ENCODE data around the gene TMEM225B. TPM values are rescaled to one million over a fixed set of nuclear protein-coding genes. Genes with fewer than 3 reads are reported as not detected.
"Not testable (repeated sequence)": the region's sequence is repeated elsewhere in the genome, so short reads cannot be mapped to it uniquely, and the experiment has no call there.

Gene TMEM225B
- polyA plus RNA-seq, 4 donors: 2.0 to 2.4 (median 2.1) TPM

GRCh38 chr7:99579281-99579955, 18.6 kb upstream of the TMEM225B start:
- no peak for DNase-seq (ENCODE audit: low read depth in 4 of 4, low spot score in 2 of 4)

DNA sequence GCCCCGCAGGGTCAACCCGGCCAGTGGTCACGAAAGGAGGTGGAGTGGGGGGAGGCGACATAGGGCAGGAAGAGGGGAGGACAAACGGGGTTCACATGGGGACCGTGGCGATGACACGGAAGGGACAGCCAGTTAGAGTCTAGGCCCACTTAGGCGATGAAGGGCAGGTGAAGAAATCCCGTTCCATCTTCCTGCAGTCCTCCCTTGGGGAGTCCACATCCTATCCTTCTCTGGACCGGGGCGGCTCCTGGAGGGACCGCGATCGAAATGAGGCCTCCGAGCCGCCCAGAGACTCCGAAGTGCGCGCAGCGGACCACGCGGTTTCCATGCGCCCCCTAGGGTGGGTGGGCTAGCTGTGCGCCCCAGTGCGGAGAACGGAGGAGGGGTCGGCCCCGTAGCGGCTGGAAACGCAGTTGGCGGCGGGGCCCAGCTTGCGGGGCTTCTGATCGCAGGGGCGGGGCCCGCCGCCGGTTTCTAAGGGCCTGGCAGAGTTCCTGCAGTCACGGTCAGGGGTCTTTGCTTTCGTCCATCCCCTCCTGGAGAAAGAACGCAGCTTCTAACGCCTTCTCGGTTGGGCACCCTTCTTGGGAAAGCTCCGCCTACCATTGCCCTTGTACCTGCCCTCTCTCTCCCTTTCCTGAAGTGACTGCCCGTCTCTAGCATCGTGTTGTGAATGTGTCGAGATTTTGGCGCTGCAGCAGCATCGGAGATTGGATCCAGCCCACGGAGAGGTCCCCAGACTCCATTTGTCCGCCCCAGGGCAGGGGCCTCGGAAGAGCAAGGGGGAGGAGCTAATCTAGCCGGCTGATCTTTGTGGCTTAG, 17.9 kb upstream of the TMEM225B start:
- DNase-seq (ENCODE audit: low read depth in 4 of 4, low spot score in 2 of 4): peak in 3 of 4 donors; percentile 46 to 55 (median 55)

GRCh38 chr7:99580778-99581332, 17.2 kb upstream of the TMEM225B start:
- DNase-seq (ENCODE audit: low read depth in 4 of 4, low spot score in 2 of 4): not testable (repeated sequence)

- no peak for DNase-seq (ENCODE audit: low read depth in 4 of 4, low spot score in 2 of 4)
These were observed 9.2 kb upstream of the TMEM225B start for GRCh38 chr7:99588868-99589267.

DNA sequence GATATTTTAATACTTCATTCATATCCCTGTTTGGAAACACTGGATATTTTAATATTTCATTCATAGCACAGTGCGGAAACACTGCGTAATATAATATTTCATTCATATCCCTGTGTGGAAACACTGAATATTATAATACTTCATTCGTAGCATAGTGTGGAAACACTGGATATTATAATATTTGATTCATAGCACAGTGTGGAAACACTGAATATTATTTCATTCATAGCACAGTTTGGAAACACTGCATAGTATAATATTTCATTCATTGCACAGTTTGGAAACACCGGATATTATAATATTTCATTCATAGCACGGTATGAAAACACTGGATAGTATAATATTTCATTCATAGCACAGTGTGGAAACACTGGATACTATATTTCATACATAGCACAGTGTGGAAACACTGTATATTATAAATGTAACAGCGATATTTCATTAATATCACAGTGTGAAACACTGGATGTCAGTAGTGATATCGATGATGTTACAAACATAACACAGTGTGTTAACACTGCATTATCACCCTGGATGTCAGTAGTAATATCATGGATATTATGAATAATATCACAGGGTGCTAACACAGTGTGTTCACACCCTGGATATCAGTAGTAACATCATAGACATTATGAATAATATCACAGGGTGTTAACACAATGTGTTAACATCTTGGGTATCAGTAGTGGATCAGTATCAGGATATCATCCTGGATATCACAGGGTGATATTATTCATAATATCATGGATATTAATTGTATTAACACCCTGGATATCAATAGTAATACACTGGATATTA, 2.9 kb upstream of the TMEM225B start:
- no peak for DNase-seq (ENCODE audit: low read depth in 4 of 4, low spot score in 2 of 4)

- no peak for DNase-seq (ENCODE audit: low read depth in 4 of 4, low spot score in 2 of 4)
These were observed 1.6 kb upstream of the TMEM225B start for GRCh38 chr7:99596408-99596955.

- no peak for DNase-seq (ENCODE audit: low read depth in 4 of 4, low spot score in 2 of 4)
These were observed 1.8 kb downstream of the TMEM225B start for GRCh38 chr7:99599836-99600235.

DNA sequence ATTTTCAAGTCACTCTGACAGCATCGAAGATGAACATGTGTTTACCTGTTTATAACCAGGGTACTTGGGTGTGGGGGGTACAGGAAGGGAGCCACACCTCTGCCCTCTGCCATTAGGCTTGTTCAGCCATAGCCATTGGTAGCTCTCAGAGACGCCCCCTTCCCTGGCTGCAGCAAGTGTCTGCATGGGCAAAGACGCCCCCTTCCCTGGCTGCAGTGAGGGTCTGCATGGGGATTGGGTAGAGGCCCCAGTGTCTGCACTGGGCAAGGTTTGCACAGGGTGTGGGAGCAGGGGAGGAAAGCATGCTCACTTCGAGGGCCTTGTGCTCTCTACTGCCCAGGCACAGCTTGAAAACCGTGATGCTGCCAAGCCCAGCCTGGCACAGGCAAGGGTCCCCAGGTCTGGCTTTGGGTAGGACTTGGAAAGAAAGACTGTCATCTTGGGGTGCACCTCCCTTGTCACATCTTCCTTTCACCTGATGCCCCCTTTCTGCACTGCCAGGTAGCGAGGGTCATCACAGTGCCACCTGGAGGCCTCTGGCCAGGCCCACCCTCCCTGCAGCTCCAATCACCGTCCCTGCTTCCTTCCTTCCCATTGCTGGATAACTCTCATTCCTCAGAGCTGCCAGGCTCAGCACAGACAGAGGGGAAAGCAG, 3.7 kb downstream of the TMEM225B start:
- DNase-seq (ENCODE audit: low read depth in 4 of 4, low spot score in 2 of 4): no peak

DNA sequence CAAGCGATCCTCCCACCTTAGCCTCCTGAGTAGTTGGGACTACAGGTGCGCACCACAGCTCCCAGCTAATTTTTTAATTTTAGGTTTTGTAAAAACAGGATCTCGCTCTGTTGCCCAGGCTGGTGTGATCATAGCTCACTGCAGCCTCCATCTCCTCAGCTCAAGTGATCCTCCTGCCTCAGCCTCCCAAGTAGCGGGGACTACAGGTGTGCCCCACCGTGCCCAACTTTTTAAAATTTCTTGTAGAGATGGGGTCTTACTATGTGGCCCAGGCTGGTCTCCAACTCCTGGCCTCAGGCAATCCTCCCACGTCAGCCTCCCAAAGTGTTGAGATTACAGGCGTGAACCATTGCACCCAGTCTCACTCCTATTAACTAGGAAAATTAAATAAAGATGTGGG, 7.5 kb downstream of the TMEM225B start:
- no peak for DNase-seq (ENCODE audit: low read depth in 4 of 4, low spot score in 2 of 4)

DNA sequence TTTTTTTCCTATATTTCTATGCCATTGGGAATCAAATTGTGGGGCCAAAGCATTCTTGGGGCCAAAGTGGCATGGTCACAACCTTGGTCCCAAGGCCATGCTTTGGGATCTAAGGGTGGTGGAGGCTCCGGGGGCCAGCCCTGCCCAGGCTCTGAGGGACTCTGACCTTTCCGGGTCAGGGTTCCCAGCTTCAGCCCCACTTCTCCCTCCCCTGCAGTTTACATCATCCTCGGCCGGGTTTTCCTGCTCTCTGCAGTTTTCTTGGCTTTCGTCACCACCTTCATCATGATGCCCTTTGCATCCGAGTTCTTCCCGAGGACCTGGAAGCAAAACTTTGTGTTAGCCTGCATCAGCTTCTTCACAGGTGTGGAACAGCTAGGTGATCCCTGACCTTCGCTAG, 8.5 kb downstream of the TMEM225B start:
- DNase-seq (ENCODE audit: low read depth in 4 of 4, low spot score in 2 of 4): no peak

- no peak for DNase-seq (ENCODE audit: low read depth in 4 of 4, low spot score in 2 of 4)
These were observed 9.5 kb downstream of the TMEM225B start for GRCh38 chr7:99607548-99607947.

DNA sequence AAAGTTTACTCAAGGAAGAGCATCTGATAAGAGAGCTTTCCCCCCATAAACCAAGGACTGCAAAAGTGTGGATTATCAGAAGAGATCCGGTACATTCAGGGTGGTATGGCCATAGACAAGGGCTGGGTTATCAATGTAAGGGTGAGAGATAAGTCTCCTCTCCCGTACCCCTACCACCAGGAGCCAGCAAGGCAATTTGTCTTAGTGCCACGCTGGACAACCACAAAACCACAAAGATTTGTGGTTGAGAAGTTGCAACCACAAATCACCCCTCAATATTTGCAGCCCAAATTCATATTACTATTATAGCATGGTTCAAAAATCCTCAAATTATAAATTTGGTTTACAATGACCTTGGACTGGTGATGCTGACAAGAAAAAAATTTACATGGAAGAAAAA, 16.4 kb downstream of the TMEM225B start:
- DNase-seq (ENCODE audit: low read depth in 4 of 4, low spot score in 2 of 4): no peak

DNA sequence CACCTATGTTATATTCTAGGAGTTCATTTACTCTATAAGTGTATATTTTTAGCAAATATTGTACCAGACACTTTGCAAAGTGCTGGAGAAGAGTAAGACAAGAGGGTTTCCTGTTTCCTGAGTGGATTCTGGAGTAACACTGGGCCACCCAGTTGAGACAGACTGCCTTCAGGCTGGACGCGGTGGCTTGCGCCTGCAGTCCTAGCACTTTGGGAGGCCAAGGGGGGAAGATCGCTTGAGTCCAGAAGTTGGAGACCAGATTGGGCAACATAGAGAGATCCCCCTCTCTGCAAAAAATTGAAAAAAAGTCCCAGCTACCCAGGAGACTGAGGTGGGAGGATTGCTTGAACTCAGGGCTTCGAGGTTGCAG, 17.9 kb downstream of the TMEM225B start:
- no peak for DNase-seq (ENCODE audit: low read depth in 4 of 4, low spot score in 2 of 4)

DNA sequence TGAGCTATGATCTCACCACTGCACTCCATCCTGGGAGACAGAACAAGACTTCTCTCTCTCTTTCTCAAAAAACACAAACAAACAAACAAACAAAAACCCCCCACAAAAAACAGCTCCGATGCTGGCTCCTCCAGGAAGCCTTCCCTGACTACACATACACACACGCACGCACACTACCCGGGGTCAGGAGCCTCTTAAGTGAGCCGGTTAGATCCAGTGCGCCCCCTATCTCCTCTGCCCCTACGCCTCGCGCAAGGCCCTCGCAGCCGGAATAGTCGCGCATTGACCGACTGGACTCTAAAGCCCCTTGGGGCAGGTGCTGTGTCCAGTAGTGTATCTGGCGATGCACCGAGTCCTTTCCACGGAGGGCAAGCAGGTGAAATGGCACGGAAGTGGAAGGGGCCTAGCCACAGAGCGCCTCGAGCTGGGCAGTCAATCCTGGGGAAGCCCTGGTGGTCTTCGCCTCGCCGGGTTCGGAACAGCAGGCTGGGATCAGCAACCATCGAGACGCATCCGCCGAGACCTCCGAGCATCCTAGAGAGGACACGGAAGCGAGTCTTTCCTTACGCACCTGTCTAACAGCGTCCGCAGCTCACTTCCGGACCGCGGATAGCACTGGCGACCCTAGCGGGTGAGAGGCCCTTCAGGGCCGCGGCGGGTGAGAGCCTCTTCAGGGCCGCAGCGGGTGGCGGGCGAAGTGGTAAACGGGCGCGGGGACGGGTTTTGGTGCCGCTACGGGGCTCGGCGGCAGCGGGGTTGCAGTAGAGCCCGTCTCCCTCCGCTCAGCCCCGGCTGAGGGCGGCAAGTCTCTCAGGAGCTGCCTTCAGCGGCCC, 18.5 kb downstream of the TMEM225B start, which contains the start of gene ZSCAN25:
Gene ZSCAN25 (plus strand): TSS at position 588 of the 833 bp plus-strand sequence. CDS start 2,661 bp downstream, outside the sequence.
- DNase-seq (ENCODE audit: low read depth in 4 of 4, low spot score in 2 of 4): peak; percentile 81 to 94 (median 90)

- no peak for DNase-seq (ENCODE audit: low read depth in 4 of 4, low spot score in 2 of 4)
These were observed 19.2 kb downstream of the TMEM225B start for GRCh38 chr7:99617192-99617781.

- no peak for DNase-seq (ENCODE audit: low read depth in 4 of 4, low spot score in 2 of 4)
These were observed 20.7 kb downstream of the TMEM225B start for GRCh38 chr7:99618726-99619125.

- DNase-seq (ENCODE audit: low read depth in 4 of 4, low spot score in 2 of 4): no peak
These were observed 21.6 kb downstream of the TMEM225B start for GRCh38 chr7:99619571-99620130.

DNA sequence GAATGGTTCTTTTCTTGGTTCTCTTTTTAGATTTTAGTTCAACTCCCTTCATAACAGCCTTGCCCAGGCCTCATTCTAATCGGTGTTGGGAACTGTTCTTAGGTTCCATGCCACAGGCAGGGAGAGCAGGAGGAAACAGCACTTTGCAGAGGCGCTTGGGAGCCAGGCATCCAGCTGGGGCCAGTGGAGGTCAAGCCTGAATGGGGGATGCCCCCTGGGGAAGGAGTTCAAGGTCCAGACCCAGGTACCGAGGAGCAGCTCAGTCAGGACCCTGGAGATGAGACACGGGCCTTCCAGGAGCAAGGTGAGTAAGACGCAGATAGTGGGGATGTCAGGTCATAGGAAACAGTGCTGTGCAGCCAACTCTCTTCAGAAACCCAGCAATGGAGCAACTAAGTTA, 23.2 kb downstream of the TMEM225B start:
- no peak for DNase-seq (ENCODE audit: low read depth in 4 of 4, low spot score in 2 of 4)

Measured in left renal cortex interstitium (tissue), 4 donors.